Putamen (tissue), 1 donor: ENCODE measurements around the gene TP53I13.

ENCODE experiments used
- DNase-seq: peaks from one replicate; pipeline ENCODE4 v3.0.0-alpha.2; 2016; ENCODE audit warnings: low spot score

TP53I13 gene

GRCh38 chr17:29567554-29568330 lies 759 bp upstream of the TP53I13 start:
- no peak for DNase-seq

GRCh38 chr17:29569245-29569950 lies 897 bp downstream of the TP53I13 start:
- no peak for DNase-seq

GRCh38 chr17:29570521-29570920 lies 2.0 kb downstream of the TP53I13 start:
- no peak for DNase-seq

- DNase-seq = no peak
Measured at GRCh38 chr17:29571486-29571882, 3.0 kb downstream of the TP53I13 start.

- no peak for DNase-seq
Measured at GRCh38 chr17:29571883-29572681, 3.6 kb downstream of the TP53I13 start.

- DNase-seq = no peak
Measured at GRCh38 chr17:29572691-29573557, 4.4 kb downstream of the TP53I13 start.

GRCh38 chr17:29573558-29573869 lies 5.0 kb downstream of the TP53I13 start:
- DNase-seq = no peak

GRCh38 chr17:29573871-29574731 lies 5.6 kb downstream of the TP53I13 start:
- no peak for DNase-seq

- DNase-seq = no peak
Measured at GRCh38 chr17:29574732-29575510, 6.4 kb downstream of the TP53I13 start.

GRCh38 chr17:29575511-29576213 lies 7.2 kb downstream of the TP53I13 start:
- no peak for DNase-seq

- no peak for DNase-seq
Measured at GRCh38 chr17:29576214-29577000, 7.9 kb downstream of the TP53I13 start.

GRCh38 chr17:29577001-29577370 lies 8.5 kb downstream of the TP53I13 start:
- DNase-seq = no peak

GRCh38 chr17:29577385-29578211 lies 9.1 kb downstream of the TP53I13 start:
- DNase-seq = no peak

- DNase-seq = no peak
Measured at GRCh38 chr17:29578626-29579485, 10.4 kb downstream of the TP53I13 start.

GRCh38 chr17:29579866-29580771 lies 11.6 kb downstream of the TP53I13 start:
- DNase-seq = no peak
